Astrocyte (in vitro differentiated cells and primary cell): ENCODE results near the gene CA10. TPM values are rescaled to one million over a fixed set of nuclear protein-coding genes. Genes with fewer than 3 reads are reported as not detected.

Experiments used
- DNase-seq: peaks from one replicate; pipeline ENCODE4 v3.0.0-alpha.2; 2010; ENCODE audit warnings: low read depth
- FAIRE-seq: peaks from 2 replicates; lab custom pipeline; 2011; peaks lifted over from hg19 to GRCh38; lab: Jason Lieb, UNC
- H2AFZ ChIP-seq: 2 replicates; pipeline ENCODE4 v1.6.0; 2012; ENCODE audit warnings: low read depth, low read length, inconsistent platforms
- H3K27ac ChIP-seq: 2 replicates; pipeline ENCODE4 v1.5.1; 2011; ENCODE audit warnings: low read depth, low read length, inconsistent platforms
- H3K27me3 ChIP-seq: 2 replicates; pipeline ENCODE4 v1.6.0; 2011; ENCODE audit warnings: low read length, inconsistent platforms; ENCODE audit not compliant: insufficient read depth
- H3K36me3 ChIP-seq: 2 replicates; pipeline ENCODE4 v1.5.1; 2011; ENCODE audit warnings: low read length, inconsistent platforms; ENCODE audit not compliant: insufficient read depth
- H3K4me1 ChIP-seq: 2 replicates; pipeline ENCODE4 v1.5.1; 2011; ENCODE audit warnings: low read length, inconsistent platforms; ENCODE audit not compliant: insufficient read depth
- H3K4me2 ChIP-seq: 2 replicates; pipeline ENCODE4 v1.6.0; 2012; ENCODE audit warnings: low read length, inconsistent platforms
- H3K4me3 ChIP-seq: 2 replicates; pipeline ENCODE4 v1.5.1; 2011; ENCODE audit warnings: low read depth, mild to moderate bottlenecking, low read length, inconsistent platforms; ENCODE audit not compliant: insufficient read depth
- H3K79me2 ChIP-seq: 2 replicates; pipeline ENCODE4 v1.6.0; 2012; ENCODE audit warnings: mild to moderate bottlenecking, low read length, inconsistent platforms; ENCODE audit not compliant: insufficient read depth
- H3K9ac ChIP-seq: 2 replicates; pipeline ENCODE4 v1.6.0; 2012; ENCODE audit warnings: mild to moderate bottlenecking, low read length, inconsistent platforms
- H3K9me3 ChIP-seq: 2 replicates; pipeline ENCODE4 v1.5.1; 2012; ENCODE audit warnings: low read depth, mild to moderate bottlenecking, low read length, inconsistent platforms; ENCODE audit not compliant: insufficient read depth
- H4K20me1 ChIP-seq: 2 replicates; pipeline ENCODE4 v1.6.0; 2012; ENCODE audit warnings: low read length, inconsistent platforms; ENCODE audit not compliant: insufficient read depth
- H3K27ac Mint-ChIP-seq: one replicate; pipeline ENCODE4 v1.8.0; 2021; ENCODE audit warnings: mild to moderate bottlenecking, mixed read lengths; ENCODE audit not compliant: unreplicated experiment
- H3K27me3 Mint-ChIP-seq: one replicate; pipeline ENCODE4 v1.8.0; 2021; ENCODE audit warnings: low read depth, mixed read lengths; ENCODE audit not compliant: unreplicated experiment
- H3K36me3 Mint-ChIP-seq: one replicate; pipeline ENCODE4 v1.8.0; 2021; ENCODE audit warnings: low read depth, mixed read lengths; ENCODE audit not compliant: unreplicated experiment
- H3K4me1 Mint-ChIP-seq: one replicate; pipeline ENCODE4 v1.8.0; 2021; ENCODE audit warnings: low read depth, mixed read lengths; ENCODE audit not compliant: unreplicated experiment
- H3K4me3 Mint-ChIP-seq: one replicate; pipeline ENCODE4 v1.8.0; 2021; ENCODE audit warnings: mild to moderate bottlenecking, moderate library complexity, mixed read lengths; ENCODE audit not compliant: unreplicated experiment
- H3K9me3 Mint-ChIP-seq: one replicate; pipeline ENCODE4 v1.8.0; 2021; ENCODE audit warnings: mild to moderate bottlenecking, mixed read lengths; ENCODE audit not compliant: unreplicated experiment
- CTCF ChIP-seq: IDR thresholded peaks from 2 replicates; pipeline ENCODE4 v1.5.1; 2011; ENCODE audit warnings: low read depth, mild to moderate bottlenecking, inconsistent platforms, low read length, moderate library complexity; ENCODE audit not compliant: insufficient read depth
- EZH2 ChIP-seq: IDR thresholded peaks from 2 replicates; pipeline ENCODE4 v1.6.1; 2012; ENCODE audit warnings: mild to moderate bottlenecking, low read length, inconsistent platforms; ENCODE audit not compliant: insufficient read depth
- total RNA-seq: library from RNA; stranded (reverse); gene quantifications from 2 replicates; pipeline ENCODE4 v1.2.1, GENCODE V29; 2021

Gene CA10
- total RNA-seq, 1 donor from 2014 or later, result 0.43 TPM

- TF ChIP-seq EZH2 (no peak), CTCF (no peak)
- no peak overlapping the region for H2AFZ ChIP-seq
- Mint-ChIP-seq H3K27me3 (no peaks in the 10 kb centered on the region), H3K36me3 (no peaks in the 10 kb centered on the region), H3K27ac (no peak overlapping the region), H3K9me3 (no peaks in the 10 kb centered on the region), H3K4me1 (peaks cover 9% of the 10 kb centered on the region), H3K4me3 (no peak overlapping the region)
- no peak overlapping the region for H3K27ac ChIP-seq
- H3K79me2 ChIP-seq, result no peaks in the 10 kb centered on the region
- no peak for DNase-seq
- H3K36me3 ChIP-seq, result no peaks in the 10 kb centered on the region
- H4K20me1 ChIP-seq, result no peaks in the 10 kb centered on the region
- H3K9me3 ChIP-seq, result no peaks in the 10 kb centered on the region
- FAIRE-seq, result no peak
- no peaks in the 10 kb centered on the region for H3K4me1 ChIP-seq
- H3K9ac ChIP-seq, result no peak overlapping the region
- H3K4me2 ChIP-seq, result no peak overlapping the region
- H3K4me3 ChIP-seq, result no peak overlapping the region
- no peaks in the 10 kb centered on the region for H3K27me3 ChIP-seq
Observed at GRCh38 chr17:51992864-51993416, 165.6 kb downstream of the CA10 start.

GRCh38 chr17:51971121-51971520 lies 187.4 kb downstream of the CA10 start:
- Mint-ChIP-seq H3K27ac (no peak overlapping the region), H3K36me3 (no peaks in the 10 kb centered on the region), H3K27me3 (no peaks in the 10 kb centered on the region), H3K9me3 (no peaks in the 10 kb centered on the region), H3K4me1 (no peaks in the 10 kb centered on the region), H3K4me3 (no peak overlapping the region)
- no peaks in the 10 kb centered on the region for H4K20me1 ChIP-seq
- H3K9me3 ChIP-seq, result no peaks in the 10 kb centered on the region
- TF ChIP-seq CTCF (no peak), EZH2 (no peak)
- H3K4me3 ChIP-seq, result no peak overlapping the region
- H3K4me1 ChIP-seq, result no peaks in the 10 kb centered on the region
- H3K27ac ChIP-seq, result no peak overlapping the region
- no peaks in the 10 kb centered on the region for H3K36me3 ChIP-seq
- H2AFZ ChIP-seq, result no peak overlapping the region
- no peak overlapping the region for H3K9ac ChIP-seq
- FAIRE-seq (no peak), DNase-seq (no peak)
- H3K27me3 ChIP-seq, result no peaks in the 10 kb centered on the region
- H3K79me2 ChIP-seq, result no peaks in the 10 kb centered on the region
- no peak overlapping the region for H3K4me2 ChIP-seq

GRCh38 chr17:51961689-51962088 lies 196.8 kb downstream of the CA10 start:
- Histone ChIP-seq H3K9ac (no peak overlapping the region), H3K4me3 (no peak overlapping the region), H3K36me3 (no peaks in the 10 kb centered on the region), H3K9me3 (peaks cover 8% of the 10 kb centered on the region), H3K4me1 (no peaks in the 10 kb centered on the region), H3K27me3 (no peaks in the 10 kb centered on the region), H3K4me2 (no peak overlapping the region), H2AFZ (no peak overlapping the region), H3K27ac (no peak overlapping the region), H3K79me2 (no peaks in the 10 kb centered on the region), H4K20me1 (no peaks in the 10 kb centered on the region)
- Mint-ChIP-seq H3K4me3 (no peak overlapping the region), H3K27ac (no peak overlapping the region), H3K27me3 (no peaks in the 10 kb centered on the region), H3K36me3 (no peaks in the 10 kb centered on the region), H3K4me1 (peaks cover 4% of the 10 kb centered on the region), H3K9me3 (peaks cover 13% of the 10 kb centered on the region)
- DNase-seq (no peak), FAIRE-seq (no peak)
- no peak for TF ChIP-seq EZH2
- no peak for TF ChIP-seq CTCF
